GM18498 (cell line): ENCODE measurements around the gene RFX1.
"Not testable (repeated sequence)": the region's sequence is repeated elsewhere in the genome, so short reads cannot be mapped to it uniquely, and the experiment has no call there.

Experiments
- ATAC-seq: cut with Tn5 transposase; IDR thresholded peaks from one replicate; pipeline ENCODE4 v1.9.1; 2021; ENCODE audit warnings: mild to moderate bottlenecking, moderate library complexity; ENCODE audit not compliant: unreplicated experiment

The RFX1 gene

DNA sequence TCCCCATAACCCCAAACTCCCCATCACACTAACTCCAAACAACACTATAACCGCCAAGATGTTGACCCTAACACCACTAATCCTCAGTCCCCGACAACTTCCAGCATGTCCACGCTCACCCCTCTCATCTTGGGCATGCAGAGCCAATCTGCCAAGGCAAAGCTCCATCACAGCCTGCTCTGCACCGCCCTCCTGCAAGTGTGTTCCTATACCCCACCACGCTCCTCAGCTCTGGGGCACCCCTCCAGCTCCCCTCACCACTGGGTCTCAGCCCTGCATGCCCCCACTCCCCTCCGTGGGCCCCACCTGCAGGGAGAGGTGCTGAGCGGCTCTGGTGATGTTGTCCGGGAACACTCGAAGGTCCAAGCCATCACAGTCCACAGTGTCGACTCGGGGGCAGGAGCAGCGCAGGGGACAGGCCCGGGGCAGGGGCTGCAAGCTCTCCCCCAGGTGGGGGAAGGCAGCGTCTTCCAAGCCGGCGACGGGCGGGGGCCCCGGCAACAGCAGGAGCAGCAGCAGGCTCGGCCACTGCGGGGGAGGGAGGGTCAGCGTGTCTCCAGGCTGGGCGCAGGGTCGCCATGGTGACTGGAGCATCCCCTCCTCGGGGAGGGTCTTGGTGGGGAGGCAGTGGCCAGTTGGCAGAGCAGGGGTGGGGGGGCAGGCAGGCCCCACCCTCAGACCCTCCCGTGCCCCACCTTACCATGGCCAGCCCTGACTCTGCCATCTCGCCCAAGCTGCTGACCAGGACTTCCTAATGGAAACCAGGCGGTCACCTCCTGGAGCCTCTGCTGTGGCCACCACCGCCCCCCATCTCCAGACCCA lies 68.4 kb downstream of the RFX1 start:
- ATAC-seq = no peak

DNA sequence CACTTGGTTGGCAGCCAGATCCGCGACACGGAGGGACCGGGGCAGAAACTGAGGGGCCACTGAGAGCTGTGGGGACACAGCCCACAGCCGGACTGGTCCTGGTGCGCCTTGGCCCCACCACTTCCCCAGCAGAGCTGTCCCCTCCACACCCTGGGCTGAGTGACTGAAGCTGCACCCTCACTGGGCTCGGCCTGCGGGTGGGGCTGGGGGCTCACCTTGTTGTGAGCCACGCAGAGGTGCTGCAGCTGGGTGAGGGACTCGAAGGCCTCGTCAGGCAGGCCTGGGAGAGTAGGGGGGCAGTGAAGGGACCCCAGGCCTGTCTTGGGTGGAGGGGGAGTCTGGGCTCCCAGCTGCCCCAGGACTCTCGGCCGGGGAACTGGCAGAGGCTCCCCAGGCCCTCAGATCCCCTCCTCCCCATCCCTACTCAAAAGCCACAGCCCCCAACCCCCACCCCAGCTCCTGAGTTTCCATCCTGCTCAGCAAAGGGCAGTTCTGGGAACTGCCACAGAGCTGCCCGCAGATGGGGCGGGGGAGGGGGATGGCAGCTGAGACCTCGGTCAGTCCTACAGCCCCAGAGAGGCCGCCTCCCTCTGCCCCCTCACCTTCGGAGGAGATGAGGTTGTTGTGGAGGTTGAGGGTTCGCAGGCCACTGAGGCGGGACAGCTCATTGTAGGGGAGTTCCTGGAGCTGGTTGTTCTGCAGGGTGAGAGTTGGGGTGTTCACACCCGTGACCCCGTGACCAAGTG lies 70.2 kb downstream of the RFX1 start:
- no peak for ATAC-seq

- no peak for ATAC-seq
Measured at GRCh38 chr19:13934785-13935109, 71.4 kb downstream of the RFX1 start.

- ATAC-seq = no peak
Measured at GRCh38 chr19:13932911-13933393, 73.2 kb downstream of the RFX1 start.

DNA sequence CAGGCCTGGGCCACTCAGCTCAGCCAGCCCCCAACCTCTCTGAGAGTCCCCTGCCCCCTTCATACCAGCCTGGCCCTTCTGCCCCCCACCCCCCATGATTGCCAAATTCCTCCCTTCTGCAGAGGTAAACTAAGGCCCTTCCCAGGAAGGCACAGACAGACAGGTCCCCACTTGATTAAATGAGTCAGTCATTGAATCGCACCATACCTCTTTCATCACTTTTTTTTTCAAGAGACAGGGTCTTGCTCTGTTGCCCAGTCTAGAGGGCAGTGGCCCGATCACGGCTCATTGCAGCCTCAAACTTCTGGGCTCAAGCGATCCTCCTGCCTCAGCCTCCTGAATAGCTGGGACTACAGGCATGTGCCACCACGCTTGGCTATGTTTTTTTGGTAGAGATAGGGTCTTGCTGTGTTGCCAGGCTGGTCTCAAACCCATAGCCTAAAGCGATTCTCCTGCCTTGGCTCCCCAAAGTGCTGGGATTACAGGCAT lies 73.9 kb downstream of the RFX1 start:
- ATAC-seq = no peak

DNA sequence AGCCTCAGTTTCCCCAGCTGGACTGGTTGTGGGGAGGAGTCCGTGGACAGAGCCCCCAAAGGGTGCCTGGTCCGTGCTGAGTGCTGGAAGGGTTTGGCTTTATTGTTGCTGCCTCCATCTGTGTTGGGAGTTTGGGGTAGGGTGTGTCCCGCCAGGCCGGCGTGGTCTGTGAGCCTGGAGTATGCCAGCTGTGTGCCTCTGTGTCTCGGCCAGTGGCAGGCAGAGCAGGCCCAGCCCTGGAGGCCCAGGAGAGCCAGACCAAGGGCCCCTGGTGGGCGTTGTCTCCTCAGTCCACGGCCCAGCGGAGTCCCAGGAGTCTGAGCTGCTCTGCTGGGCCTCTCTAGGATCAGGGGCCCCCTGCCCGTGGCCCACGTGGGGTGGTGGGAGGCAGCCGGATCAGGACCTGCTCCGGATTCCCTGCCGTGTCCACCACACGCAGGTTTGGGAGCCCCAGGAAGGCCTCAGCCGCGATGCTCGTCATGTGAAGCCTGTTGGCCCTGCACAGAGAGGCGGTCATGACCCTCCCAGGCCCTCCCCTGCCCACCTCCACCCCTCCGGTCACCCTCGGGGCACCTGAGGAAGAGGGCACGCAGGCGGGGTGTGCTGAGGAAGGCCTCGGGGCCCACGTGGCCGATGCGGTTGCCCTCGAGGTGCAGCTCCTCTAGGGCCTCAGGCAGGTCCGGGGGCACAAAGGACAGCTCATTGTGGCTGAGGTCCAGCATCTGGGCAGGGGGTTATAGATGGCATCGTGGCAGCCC lies 74.5 kb downstream of the RFX1 start:
- ATAC-seq = no peak

DNA sequence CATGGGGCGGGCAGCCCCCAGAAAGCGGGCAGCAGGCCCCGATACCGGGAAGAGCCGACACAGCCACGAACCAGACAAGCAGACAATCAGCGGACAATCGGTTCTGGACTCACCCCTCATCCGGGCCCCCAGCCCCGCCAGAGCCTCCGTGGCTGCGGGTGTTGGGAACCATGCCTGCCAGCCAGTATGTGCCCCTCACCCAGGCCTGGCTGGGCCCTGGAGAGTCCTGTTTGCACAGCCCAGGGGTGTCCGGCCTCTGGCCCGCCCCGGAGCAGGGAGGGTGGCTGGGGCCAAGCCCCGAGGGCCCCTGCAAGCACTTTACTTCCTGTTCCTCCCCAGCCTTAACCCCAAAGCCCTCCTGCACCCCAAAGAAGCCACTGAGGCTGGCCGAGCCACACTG lies 75.7 kb downstream of the RFX1 start:
- ATAC-seq = no peak

- no peak for ATAC-seq
Measured at GRCh38 chr19:13929956-13930355, 76.2 kb downstream of the RFX1 start.

DNA sequence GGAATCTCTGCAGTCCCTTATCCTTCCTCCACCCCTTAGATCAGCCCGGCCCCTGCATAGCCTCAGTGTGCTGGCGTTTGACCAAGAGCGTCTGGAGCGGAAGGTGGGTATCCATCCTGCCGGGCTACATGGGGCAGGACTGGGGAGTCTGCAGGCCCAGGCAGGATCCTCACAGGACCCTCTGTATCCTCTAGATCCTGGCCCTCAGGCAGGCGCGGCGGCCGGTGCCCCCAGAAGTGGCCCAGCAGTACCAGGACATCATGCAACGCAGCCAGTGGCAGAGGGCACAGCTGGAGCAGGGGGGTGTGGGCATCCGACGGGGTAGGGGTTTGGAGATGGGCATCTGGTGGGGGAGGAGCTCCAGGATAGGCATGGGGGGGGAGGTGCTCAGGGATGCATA lies 76.8 kb downstream of the RFX1 start:
- no peak for ATAC-seq

GRCh38 chr19:13926715-13927114 lies 79.4 kb downstream of the RFX1 start:
- ATAC-seq = no peak

GRCh38 chr19:13926010-13926409 lies 80.1 kb downstream of the RFX1 start:
- ATAC-seq = no peak

DNA sequence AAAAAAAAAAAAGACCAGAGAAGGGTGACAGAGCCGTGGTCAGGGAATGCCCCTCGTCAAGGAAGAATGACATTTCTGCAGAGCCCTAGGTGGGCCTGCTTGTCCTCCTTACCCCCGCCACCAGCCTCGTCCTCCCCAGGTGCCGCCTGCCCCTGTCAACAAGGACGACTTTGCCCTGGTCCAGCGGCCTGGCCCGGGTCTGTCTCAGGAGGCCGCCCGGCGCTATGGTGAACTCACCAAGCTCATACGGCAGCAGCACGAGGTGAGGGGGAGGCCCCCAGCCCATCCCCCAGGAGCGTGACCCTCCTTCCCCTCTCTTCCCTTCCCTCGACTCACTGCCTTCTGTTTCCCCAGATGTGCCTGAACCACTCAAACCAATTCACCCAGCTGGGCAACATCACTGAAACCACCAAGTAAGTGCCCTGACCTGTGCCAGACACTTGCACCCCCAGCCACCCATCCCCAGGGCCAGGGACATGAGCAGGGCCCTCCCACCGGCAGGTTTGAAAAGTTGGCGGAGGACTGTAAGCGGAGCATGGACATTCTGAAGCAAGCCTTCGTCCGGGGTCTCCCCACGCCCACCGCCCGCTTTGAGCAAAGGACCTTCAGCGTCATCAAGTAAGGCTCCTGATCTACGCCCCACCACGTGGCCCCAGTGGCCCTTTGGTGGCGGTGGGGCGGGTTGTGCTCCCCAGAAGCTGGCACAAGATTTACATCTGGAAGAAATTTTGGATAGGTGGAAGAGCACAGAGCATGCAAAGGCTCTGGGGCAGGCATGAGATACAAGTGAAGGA lies 82.7 kb downstream of the RFX1 start:
- ATAC-seq = no peak

DNA sequence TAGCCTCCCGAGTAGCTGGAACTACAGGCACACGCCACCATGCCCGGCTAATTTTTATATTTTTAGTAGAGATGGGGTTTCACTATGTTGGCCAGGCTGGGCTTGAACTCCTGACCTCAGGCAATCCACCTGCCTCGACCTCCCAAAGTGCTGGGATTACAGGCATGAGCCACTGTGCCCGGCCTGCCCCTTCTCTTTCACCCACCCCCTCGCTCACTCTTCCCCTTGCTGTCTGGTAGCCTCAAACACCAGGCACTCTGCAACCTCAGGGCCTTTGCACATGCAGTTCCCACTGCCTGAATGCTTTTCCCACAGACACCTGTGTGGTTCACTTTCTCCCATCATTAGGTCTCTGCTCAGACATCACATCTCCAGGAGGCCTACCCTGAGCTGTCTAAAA lies 84.0 kb downstream of the RFX1 start:
- ATAC-seq = not testable (repeated sequence)

DNA sequence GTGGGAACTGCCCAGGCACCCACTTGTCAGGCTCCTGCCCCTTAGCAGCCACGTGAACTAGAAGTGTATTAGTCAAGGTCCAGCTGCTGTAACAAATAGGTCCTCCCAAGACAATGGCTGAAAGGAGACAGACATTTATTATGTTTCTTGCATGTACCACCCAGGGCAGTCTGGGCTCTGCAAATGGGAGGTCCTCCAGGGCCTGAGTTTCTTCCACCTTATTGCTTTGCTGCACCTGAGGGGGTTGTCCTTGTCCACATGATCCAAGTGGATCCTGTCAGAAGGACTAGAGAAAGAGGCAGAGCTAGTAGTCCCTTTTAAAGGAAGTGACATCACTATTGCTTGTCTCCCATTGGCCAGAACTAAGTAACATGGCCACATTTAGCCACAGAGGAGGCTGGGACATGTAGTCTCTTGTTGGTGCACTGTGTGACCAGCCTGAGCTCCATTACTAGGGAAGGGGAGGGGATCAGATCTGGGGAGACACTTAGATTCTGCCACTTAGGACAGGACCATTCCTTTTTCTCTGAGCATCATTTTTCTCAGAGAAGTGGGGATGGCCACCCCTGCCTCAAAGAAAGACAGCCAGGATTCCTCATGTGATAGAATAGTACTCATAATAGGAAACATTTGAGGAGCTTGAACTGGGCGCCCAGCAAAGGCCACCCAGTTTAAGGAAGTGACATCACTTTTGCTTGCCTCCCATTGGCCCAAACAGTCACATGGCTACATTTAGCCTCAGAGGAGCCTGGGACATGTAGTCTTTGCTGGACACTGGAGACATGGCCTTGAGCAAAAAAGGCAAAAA lies 85.0 kb downstream of the RFX1 start:
- ATAC-seq = no peak

DNA sequence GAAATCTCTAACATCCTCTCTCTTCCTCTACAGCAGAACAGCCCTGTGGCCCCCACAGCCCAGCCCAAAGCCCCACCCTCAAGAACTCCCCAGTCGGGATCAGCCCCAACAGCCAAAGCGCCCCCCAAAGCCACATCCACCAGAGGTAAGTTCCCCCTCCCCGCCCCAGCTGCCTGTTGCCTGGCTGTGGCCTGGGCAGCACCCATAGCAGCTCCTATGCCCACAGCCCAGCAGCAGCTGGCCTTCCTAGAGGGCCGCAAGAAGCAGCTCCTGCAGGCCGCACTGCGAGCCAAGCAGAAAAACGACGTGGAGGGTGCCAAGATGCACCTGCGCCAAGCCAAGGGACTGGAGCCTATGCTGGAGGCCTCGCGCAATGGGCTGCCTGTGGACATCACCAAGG lies 85.6 kb downstream of the RFX1 start:
- no peak for ATAC-seq

DNA sequence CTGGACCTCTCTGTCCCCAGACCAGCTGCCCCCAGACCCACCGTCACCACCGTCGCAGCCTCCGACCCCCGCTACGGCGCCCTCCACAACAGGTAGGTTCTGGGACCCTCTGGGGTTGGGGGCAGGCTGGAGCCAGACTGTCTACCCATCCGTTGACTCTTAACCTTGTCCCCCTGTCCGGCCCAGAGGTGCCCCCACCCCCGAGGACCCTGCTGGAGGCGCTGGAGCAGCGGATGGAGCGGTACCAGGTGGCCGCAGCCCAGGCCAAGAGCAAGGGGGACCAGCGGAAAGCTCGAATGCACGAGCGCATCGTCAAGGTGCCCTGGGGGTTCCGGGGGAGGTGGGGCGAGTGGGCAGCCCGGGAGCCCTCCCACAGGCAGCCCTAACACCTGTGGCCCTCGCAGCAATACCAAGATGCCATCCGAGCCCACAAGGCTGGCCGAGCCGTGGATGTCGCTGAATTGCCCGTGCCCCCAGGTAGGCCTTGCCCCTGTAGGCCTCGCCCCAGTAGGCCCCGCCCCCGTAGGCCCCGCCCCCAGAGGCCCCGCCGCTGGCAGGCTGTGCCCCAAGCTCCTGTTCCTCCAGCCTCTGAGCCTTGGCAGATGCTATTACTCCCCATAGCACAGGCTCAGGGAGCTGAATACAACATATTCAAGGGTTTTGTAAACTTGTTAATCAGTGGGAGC lies 87.3 kb downstream of the RFX1 start:
- ATAC-seq = no peak

GRCh38 chr19:13917888-13918406 lies 88.2 kb downstream of the RFX1 start:
- no peak for ATAC-seq

DNA sequence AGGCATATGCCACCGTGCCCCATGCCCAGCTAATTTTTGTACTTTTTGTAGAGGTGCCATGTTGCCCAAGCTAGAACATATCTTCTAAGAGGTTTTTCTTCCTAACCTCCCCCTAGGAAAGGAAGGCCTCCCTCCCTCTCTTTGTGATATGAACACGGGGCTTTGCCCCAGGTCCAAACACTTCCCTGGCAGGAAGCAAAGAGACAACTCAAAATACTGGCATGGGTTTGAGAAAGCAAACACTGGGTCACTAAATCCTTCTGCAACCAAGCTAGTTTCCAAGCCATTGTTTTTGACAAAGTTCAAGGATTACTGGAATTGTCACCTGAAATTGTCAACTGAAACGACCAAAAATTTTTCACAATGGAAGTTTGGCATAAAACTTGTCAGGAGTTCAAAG lies 91.3 kb downstream of the RFX1 start:
- no peak for ATAC-seq

DNA sequence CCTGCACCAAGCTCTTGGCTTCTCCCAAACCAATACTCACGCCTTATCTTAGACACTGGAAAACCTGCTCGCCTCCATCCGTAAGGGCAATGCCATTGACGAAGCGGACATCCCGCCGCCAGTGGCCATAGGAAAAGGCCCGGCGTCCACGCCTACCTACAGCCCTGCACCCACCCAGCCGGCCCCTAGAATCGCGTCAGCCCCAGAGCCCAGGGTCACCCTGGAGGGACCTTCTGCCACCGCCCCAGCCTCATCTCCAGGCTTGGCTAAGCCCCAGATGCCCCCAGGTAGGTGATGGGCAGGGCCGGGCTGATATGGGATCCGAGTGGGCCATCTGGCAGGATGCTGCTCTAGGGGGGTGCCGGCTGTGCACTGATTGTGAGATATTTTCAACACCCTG lies 92.8 kb downstream of the RFX1 start:
- no peak for ATAC-seq
